Ishikawa (cell line): Measurements from ENCODE around the gene NTMT1.

Experiments used
- CEBPB ChIP-seq: IDR thresholded peaks from 2 replicates; pipeline ENCODE4 v1.6.1; 2012
- EP300 ChIP-seq: IDR thresholded peaks from 2 replicates; pipeline ENCODE4 v1.6.1; 2012; ENCODE audit warnings: borderline replicate concordance
- FOXM1 ChIP-seq: IDR thresholded peaks from 2 replicates; pipeline ENCODE4 v1.6.1; 2012; ENCODE audit warnings: low read depth, borderline replicate concordance
- MAX ChIP-seq: IDR thresholded peaks from 2 replicates; pipeline ENCODE4 v1.6.1; 2012
- RAD21 ChIP-seq: IDR thresholded peaks from 2 replicates; pipeline ENCODE4 v1.6.1; 2012; ENCODE audit warnings: low read depth
- REST ChIP-seq: IDR thresholded peaks from 2 replicates; pipeline ENCODE4 v1.6.1; 2012; ENCODE audit warnings: low read depth, mild to moderate bottlenecking
- TAF1 ChIP-seq: IDR thresholded peaks from 2 replicates; pipeline ENCODE4 v1.6.1; 2012; ENCODE audit warnings: low read depth, mild to moderate bottlenecking
- TCF12 ChIP-seq: IDR thresholded peaks from 2 replicates; pipeline ENCODE4 v1.6.1; 2012; ENCODE audit warnings: low read depth
- TEAD4 ChIP-seq: IDR thresholded peaks from 2 replicates; pipeline ENCODE4 v1.6.1; 2012
- USF1 ChIP-seq: IDR thresholded peaks from 2 replicates; pipeline ENCODE4 v1.6.1; 2012

GRCh38 chr9:129582855-129583254 lies 43.1 kb upstream of the NTMT1 start:
- TF ChIP-seq TAF1 (no peak), REST (no peak), EP300 (no peak), RAD21 (no peak), TCF12 (no peak), MAX (no peak), CEBPB (no peak), FOXM1 (no peak), TEAD4 (no peak), USF1 (no peak)
